Transverse colon (tissue), 4 donors: ENCODE results near the gene TADA1. TPM values are rescaled to one million over a fixed set of nuclear protein-coding genes. Genes with fewer than 3 reads are reported as not detected.

ENCODE experiments used
- DNase-seq: peaks from one replicate; pipeline ENCODE4 v3.0.0-alpha.2; 2019
- H3K27ac ChIP-seq, 4 donors: fragments of 200-600 bp; sonication (generic); 2 replicates each; pipeline ENCODE4 v1.5.1; 2016 to 2018; ENCODE audit warnings: inconsistent platforms in 4 of 4
- H3K27me3 ChIP-seq: fragments of 200-600 bp; sonication (generic); 2 replicates; pipeline ENCODE4 v1.5.1; 2017; ENCODE audit warnings: inconsistent platforms
- H3K36me3 ChIP-seq, 4 donors: fragments of 200-600 bp; sonication (generic); 2 replicates each; pipeline ENCODE4 v1.5.1; 2017 to 2019; ENCODE audit warnings: inconsistent platforms in 4 of 4
- H3K4me1 ChIP-seq, 4 donors: fragments of 200-600 bp; sonication (generic); 2 replicates each; pipeline ENCODE4 v1.5.1; 2017 to 2020; ENCODE audit warnings: inconsistent platforms in 4 of 4
- H3K4me3 ChIP-seq, 4 donors: fragments of 200-600 bp; sonication (generic); 1 replicate in 1 of 4; 2 replicates in 3 of 4; pipeline versions ENCODE4 v1.5.1 to v1.6.1; 2017 to 2019; ENCODE audit warnings: inconsistent platforms in 4 of 4
- H3K9me3 ChIP-seq, 2 donors: fragments of 200-600 bp; sonication (generic); 2 replicates each; pipeline ENCODE4 v1.5.1; 2017 to 2019; ENCODE audit warnings: inconsistent platforms in 2 of 2
- EP300 ChIP-seq: sonication (generic); formaldehyde crosslinking; IDR thresholded peaks from one replicate; pipeline ENCODE4 v1.6.1; 2017; ENCODE audit warnings: antibody characterized with exemption, low read depth
- POLR2A ChIP-seq: fragments of 450-650 bp; IDR thresholded peaks from one replicate; pipeline ENCODE4 v1.6.1; 2016; ENCODE audit warnings: antibody characterized with exemption, mild to moderate bottlenecking, moderate library complexity
- POLR2AphosphoS5 ChIP-seq, 3 donors: sonication (generic); formaldehyde crosslinking; IDR thresholded peaks; one replicate each; pipeline ENCODE4 v1.6.1; 2016; ENCODE audit warnings: antibody characterized with exemption in 3 of 3
- WGBS, 2 donors: methylation state at CpG; one replicate each; pipeline ENCODE4 v1.1.5; 2018; ENCODE audit warnings: low coverage in 1 of 2; 5-methylcytosine and 5-hydroxymethylcytosine counted together
- in situ Hi-C, 4 donors: fragments of 200-750 bp; cut with MboI; loops; one replicate each; pipeline versions ENCODE4 v1.15.0 to v1.15.1; 2017; ENCODE audit warnings: low sequenced_read_pairs in 3 of 4, low pct_ligation_motif_present in 1 of 4, low pct_unique_long_range_greater_than_20kb in 1 of 4
- intact Hi-C: fragments of 100-400 bp; cut with DNase I; formaldehyde crosslinking; loops from one replicate; pipeline ENCODE4 v1.15.1; 2023; ENCODE audit warnings: low total_unique reads
- total RNA-seq, 4 donors: library from RNA; depleted of rRNA; stranded (reverse); fragments of >200 nt; gene quantifications; one replicate each; pipeline ENCODE4 v1.1.0, GENCODE V29; 2016
- TF ChIP-seq, protein P1 (sequence below), 5 experiments: fragments of 200-600 bp in 3 of 5; fragments of 450-650 bp in 2 of 5; sonication (generic) in 3 of 5; IDR thresholded peaks; 1 replicate in 2 of 5; 2 replicates in 3 of 5; pipeline ENCODE4 v1.5.1; 2016 to 2017; ENCODE audit warnings: antibody characterized with exemption in 5 of 5, inconsistent platforms in 3 of 5, mild to moderate bottlenecking in 2 of 5, moderate library complexity in 1 of 5

Gene TADA1
- total RNA-seq, 4 donors from 2014 or later, result 1.5 to 21.7 (median 12.0) TPM

DNA sequence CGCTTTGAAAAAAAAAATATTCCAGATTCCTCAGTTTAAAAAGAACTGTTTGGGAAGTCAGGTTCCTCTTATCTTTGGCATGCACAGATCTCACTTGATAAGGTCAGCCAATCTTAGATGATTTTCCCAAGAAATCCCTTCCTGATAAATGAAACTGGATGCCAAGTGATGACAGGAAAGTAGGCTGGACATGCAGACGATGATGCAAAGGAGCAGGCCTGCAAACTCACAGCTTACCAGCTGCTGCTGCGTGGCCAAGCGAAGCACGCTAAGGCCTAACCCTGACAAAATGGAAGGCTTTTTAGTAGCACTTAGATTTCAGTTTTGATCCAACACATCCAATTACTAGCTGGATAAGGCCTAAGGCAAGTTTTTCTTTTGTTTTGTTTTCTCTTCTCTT is 10.1 kb downstream of the TADA1 start:
- H3K36me3 ChIP-seq, result peaks cover 0 to 31% (median 13%) of the 10 kb centered on the region in 4 donors
- no peak for DNase-seq
- WGBS, 2 donors, result 87 to 95% methylated on average over 5 of the region's 5 CpGs
- H3K4me3 ChIP-seq, result no peak overlapping the region
- intact Hi-C loops, result no loop called here
- H3K27me3 ChIP-seq, result no peaks in the 10 kb centered on the region
- no peak overlapping the region for H3K27ac ChIP-seq
- no peaks in the 10 kb centered on the region for H3K4me1 ChIP-seq
- H3K9me3 ChIP-seq, result no peaks in the 10 kb centered on the region
- TF ChIP-seq EP300 (no peak), POLR2AphosphoS5 (IDR thresholded peaks at IDR 0.05) (no peak), POLR2A (no peak)
- TF ChIP-seq, protein P1, sequence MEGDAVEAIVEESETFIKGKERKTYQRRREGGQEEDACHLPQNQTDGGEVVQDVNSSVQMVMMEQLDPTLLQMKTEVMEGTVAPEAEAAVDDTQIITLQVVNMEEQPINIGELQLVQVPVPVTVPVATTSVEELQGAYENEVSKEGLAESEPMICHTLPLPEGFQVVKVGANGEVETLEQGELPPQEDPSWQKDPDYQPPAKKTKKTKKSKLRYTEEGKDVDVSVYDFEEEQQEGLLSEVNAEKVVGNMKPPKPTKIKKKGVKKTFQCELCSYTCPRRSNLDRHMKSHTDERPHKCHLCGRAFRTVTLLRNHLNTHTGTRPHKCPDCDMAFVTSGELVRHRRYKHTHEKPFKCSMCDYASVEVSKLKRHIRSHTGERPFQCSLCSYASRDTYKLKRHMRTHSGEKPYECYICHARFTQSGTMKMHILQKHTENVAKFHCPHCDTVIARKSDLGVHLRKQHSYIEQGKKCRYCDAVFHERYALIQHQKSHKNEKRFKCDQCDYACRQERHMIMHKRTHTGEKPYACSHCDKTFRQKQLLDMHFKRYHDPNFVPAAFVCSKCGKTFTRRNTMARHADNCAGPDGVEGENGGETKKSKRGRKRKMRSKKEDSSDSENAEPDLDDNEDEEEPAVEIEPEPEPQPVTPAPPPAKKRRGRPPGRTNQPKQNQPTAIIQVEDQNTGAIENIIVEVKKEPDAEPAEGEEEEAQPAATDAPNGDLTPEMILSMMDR (IDR thresholded peaks at IDR 0.05), result no peak
- in situ Hi-C loops, result no loop called here

DNA sequence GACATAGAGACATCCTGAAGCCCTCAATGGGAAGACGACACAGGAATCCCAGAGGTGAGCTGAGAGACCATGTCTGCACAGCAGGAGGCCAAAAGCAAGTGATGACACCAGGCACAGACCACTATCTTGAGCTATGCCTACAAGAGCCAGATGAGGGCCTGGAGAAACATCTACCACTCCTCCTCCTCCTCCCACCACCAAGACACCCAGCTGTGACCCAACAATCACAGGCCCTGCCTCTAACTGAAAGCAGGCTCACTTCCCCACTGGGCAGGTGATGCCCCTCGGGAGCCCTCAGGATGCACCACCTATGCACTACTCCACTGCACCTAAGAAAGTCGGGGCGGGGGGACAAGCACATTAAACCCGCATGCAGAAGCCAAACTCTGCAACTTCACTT is 16.5 kb downstream of the TADA1 start:
- Histone ChIP-seq H3K4me3 (no peak overlapping the region), H3K4me1 (no peaks in the 10 kb centered on the region), H3K27me3 (no peaks in the 10 kb centered on the region), H3K27ac (no peak overlapping the region), H3K36me3 (peaks cover 0 to 70% (median 23%) of the 10 kb centered on the region in 4 donors), H3K9me3 (no peaks in the 10 kb centered on the region)
- no peak for DNase-seq
- 64 to 81% methylated on average over 3 to 5 of the region's 5 CpGs for WGBS, 2 donors
- TF ChIP-seq POLR2A, result no peak
- no peak for TF ChIP-seq POLR2AphosphoS5 (IDR thresholded peaks at IDR 0.05)
- TF ChIP-seq EP300, result no peak
- TF ChIP-seq, protein P1 (IDR thresholded peaks at IDR 0.05), result no peak
- intact Hi-C loops (no loop called here), in situ Hi-C loops (no loop called here)

DNA sequence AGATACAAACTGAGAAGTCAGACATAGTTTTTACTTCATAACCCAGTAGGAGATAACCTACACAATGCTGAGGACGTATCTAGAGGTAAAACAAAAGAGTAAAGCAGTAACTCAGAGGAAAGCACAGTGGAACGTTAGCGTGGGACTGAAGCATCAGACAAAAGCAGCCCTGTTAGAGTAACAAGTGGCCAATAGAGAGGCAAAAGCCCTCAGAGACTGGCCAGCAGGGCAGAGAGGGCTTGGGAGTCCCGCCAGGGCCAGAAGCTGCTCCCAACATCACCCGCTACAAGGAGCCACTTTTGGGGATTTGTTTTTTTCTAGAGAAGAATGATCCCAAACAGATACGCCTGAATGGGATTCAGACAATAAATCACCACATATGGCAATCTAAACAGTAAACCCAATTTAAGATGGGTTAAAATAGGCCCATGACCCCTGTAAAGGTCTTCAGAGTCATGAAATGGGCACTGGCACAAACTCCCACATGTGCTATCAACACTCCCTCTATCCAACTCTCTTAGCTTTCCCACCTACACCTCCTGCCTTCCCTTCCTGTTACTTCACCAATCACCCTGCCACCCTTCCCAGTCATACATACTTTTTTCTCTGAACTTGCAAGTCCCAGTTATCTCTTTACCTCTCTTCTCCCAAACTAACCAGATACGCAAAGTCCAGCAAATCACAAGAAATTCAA is 17.2 kb downstream of the TADA1 start:
- 65 to 78% methylated on average over 4 to 7 of the region's 7 CpGs for WGBS, 2 donors
- TF ChIP-seq, protein P1 (IDR thresholded peaks at IDR 0.05), result no peak
- TF ChIP-seq POLR2A, result no peak
- TF ChIP-seq POLR2AphosphoS5 (IDR thresholded peaks at IDR 0.05), result no peak
- intact Hi-C loops (no loop called here), in situ Hi-C loops (no loop called here)
- Histone ChIP-seq H3K27ac (no peak overlapping the region), H3K27me3 (no peaks in the 10 kb centered on the region), H3K36me3 (peaks cover 0 to 62% (median 20%) of the 10 kb centered on the region in 4 donors), H3K9me3 (no peaks in the 10 kb centered on the region), H3K4me1 (no peaks in the 10 kb centered on the region), H3K4me3 (no peak overlapping the region)
- no peak for DNase-seq

DNA sequence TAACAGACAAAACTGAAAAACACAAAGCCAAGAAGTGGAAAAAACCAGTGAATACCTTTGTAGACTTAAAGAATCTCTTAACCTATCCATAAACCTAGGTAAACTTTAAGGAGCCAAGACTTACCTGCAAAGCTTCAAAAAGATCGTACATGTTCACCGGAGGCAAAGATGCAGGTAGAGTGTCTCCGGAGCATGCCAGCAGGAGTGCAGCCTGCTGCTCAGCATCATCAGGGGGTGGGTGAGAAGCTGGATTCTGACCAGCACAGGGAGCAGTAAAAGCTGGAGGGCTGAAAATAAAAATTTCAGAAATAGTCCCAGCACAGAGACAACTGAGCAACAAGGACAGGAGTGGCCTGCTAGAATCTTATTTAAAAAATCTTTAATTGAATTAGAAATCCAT is 18.1 kb downstream of the TADA1 start:
- H3K4me3 ChIP-seq, result no peak overlapping the region
- DNase-seq, result no peak
- intact Hi-C loops (no loop called here), in situ Hi-C loops (no loop called here)
- WGBS, 2 donors, result 86 to 89% methylated on average over 3 of the region's 3 CpGs
- no peak overlapping the region for H3K27ac ChIP-seq
- H3K9me3 ChIP-seq, result no peaks in the 10 kb centered on the region
- H3K36me3 ChIP-seq, result peaks cover 0 to 60% (median 17%) of the 10 kb centered on the region in 4 donors
- no peak for TF ChIP-seq POLR2A
- no peak for TF ChIP-seq POLR2AphosphoS5 (IDR thresholded peaks at IDR 0.05)
- TF ChIP-seq, protein P1 (IDR thresholded peaks at IDR 0.05), result no peak
- no peak for TF ChIP-seq EP300
- H3K27me3 ChIP-seq, result no peaks in the 10 kb centered on the region
- no peaks in the 10 kb centered on the region for H3K4me1 ChIP-seq
